ENCODE data around the gene AK4.
"Not testable (repeated sequence)": the region's sequence is repeated elsewhere in the genome, so short reads cannot be mapped to it uniquely, and the experiment has no call there.

AK4 gene

GRCh38 chr1:65216989-65217388 lies 69.0 kb downstream of the AK4 start:
- no peak for DNase-seq

GRCh38 chr1:65221638-65222339 lies 73.8 kb downstream of the AK4 start:
- no peak for DNase-seq

- no peak for DNase-seq
Measured at GRCh38 chr1:65222340-65222940, 74.4 kb downstream of the AK4 start.

- DNase-seq: no peak
Measured at GRCh38 chr1:65224681-65225091, 76.7 kb downstream of the AK4 start.

- no peak for DNase-seq
Measured at GRCh38 chr1:65225179-65225578, 77.2 kb downstream of the AK4 start.

- DNase-seq: no peak
Measured at GRCh38 chr1:65229201-65229600, 81.2 kb downstream of the AK4 start.

GRCh38 chr1:65229754-65230339 lies 81.8 kb downstream of the AK4 start:
- DNase-seq: no peak

- no peak for DNase-seq
Measured at GRCh38 chr1:65230731-65231481, 82.9 kb downstream of the AK4 start.

- no peak for DNase-seq
Measured at GRCh38 chr1:65231718-65232330, 83.8 kb downstream of the AK4 start.

GRCh38 chr1:65232461-65232990 lies 84.5 kb downstream of the AK4 start:
- no peak for DNase-seq

GRCh38 chr1:65233782-65234181 lies 85.8 kb downstream of the AK4 start:
- no peak for DNase-seq

- DNase-seq: peak; percentile 10 to 16
Measured at GRCh38 chr1:65235867-65236805, 88.1 kb downstream of the AK4 start.

- not testable (repeated sequence) for DNase-seq
Measured at GRCh38 chr1:65237088-65237487, 89.1 kb downstream of the AK4 start.

GRCh38 chr1:65237503-65237902 lies 89.5 kb downstream of the AK4 start:
- no peak for DNase-seq

GRCh38 chr1:65238010-65238409 lies 90.0 kb downstream of the AK4 start:
- no peak for DNase-seq

GRCh38 chr1:65243491-65243890 lies 95.5 kb downstream of the AK4 start:
- no peak for DNase-seq

- no peak for DNase-seq
Measured at GRCh38 chr1:65245295-65245694, 97.3 kb downstream of the AK4 start.

- no peak for DNase-seq
Measured at GRCh38 chr1:65247419-65248359, 99.7 kb downstream of the AK4 start.

- DNase-seq: no peak
Measured at GRCh38 chr1:65250826-65251225, 102.8 kb downstream of the AK4 start.

- DNase-seq: peak in 1 of 2 experiments; percentile 43
Measured at GRCh38 chr1:65253800-65254319, 105.9 kb downstream of the AK4 start.
